HG03571 (cell line): ENCODE results near the gene JAK1.
"Not testable (repeated sequence)": the region's sequence is repeated elsewhere in the genome, so short reads cannot be mapped to it uniquely, and the experiment has no call there.

ENCODE experiments used
- ATAC-seq: cut with Tn5 transposase; IDR thresholded peaks from one replicate; pipeline ENCODE4 v1.9.1; 2021; ENCODE audit not compliant: unreplicated experiment

The JAK1 gene

GRCh38 chr1:64922336-64922735 is 44.0 kb downstream of the JAK1 start:
- no peak for ATAC-seq

- ATAC-seq, result no peak
Measured at GRCh38 chr1:64921771-64922170, 44.6 kb downstream of the JAK1 start.

- no peak for ATAC-seq
Measured at GRCh38 chr1:64920941-64921589, 45.3 kb downstream of the JAK1 start.

GRCh38 chr1:64919120-64919519 is 47.2 kb downstream of the JAK1 start:
- not testable (repeated sequence) for ATAC-seq

GRCh38 chr1:64917907-64918306 is 48.4 kb downstream of the JAK1 start:
- ATAC-seq, result no peak

- ATAC-seq, result no peak
Measured at GRCh38 chr1:64917328-64917861, 49.0 kb downstream of the JAK1 start.

- no peak for ATAC-seq
Measured at GRCh38 chr1:64915381-64916274, 50.7 kb downstream of the JAK1 start.

- no peak for ATAC-seq
Measured at GRCh38 chr1:64913361-64914015, 52.9 kb downstream of the JAK1 start.

GRCh38 chr1:64912191-64912590 is 54.2 kb downstream of the JAK1 start:
- no peak for ATAC-seq

- ATAC-seq, result no peak
Measured at GRCh38 chr1:64911326-64911725, 55.0 kb downstream of the JAK1 start.

GRCh38 chr1:64909031-64909430 is 57.3 kb downstream of the JAK1 start:
- ATAC-seq, result no peak

- ATAC-seq, result no peak
Measured at GRCh38 chr1:64908575-64908974, 57.8 kb downstream of the JAK1 start.

- no peak for ATAC-seq
Measured at GRCh38 chr1:64906447-64906846, 59.9 kb downstream of the JAK1 start.

GRCh38 chr1:64903593-64903992 is 62.8 kb downstream of the JAK1 start:
- no peak for ATAC-seq

GRCh38 chr1:64901663-64902062 is 64.7 kb downstream of the JAK1 start:
- ATAC-seq, result no peak

GRCh38 chr1:64900916-64901315 is 65.4 kb downstream of the JAK1 start:
- no peak for ATAC-seq

- ATAC-seq, result peak; percentile 80
Measured at GRCh38 chr1:64898107-64898861, 68.1 kb downstream of the JAK1 start.

- ATAC-seq, result no peak
Measured at GRCh38 chr1:64896551-64896950, 69.8 kb downstream of the JAK1 start.

GRCh38 chr1:64895500-64895899 is 70.8 kb downstream of the JAK1 start:
- peak; percentile 72 for ATAC-seq

- ATAC-seq, result no peak
Measured at GRCh38 chr1:64894438-64895196, 71.7 kb downstream of the JAK1 start.
